GM13977 (cell line): ENCODE data around the gene SKP1.
A peak's percentile ranks its signal among the peaks of the same experiment; 100 is the strongest.

Experiments
- DNase-seq: peaks from one replicate; pipeline ENCODE4 v3.0.0; 2012; ENCODE audit warnings: low spot score
- CTCF ChIP-seq: IDR thresholded peaks from 2 replicates; pipeline ENCODE4 v1.5.1; 2012; ENCODE audit warnings: mild to moderate bottlenecking, control low read depth; ENCODE audit not compliant: insufficient read depth; ENCODE audit errors: extremely low read depth, missing control alignments
- in situ Hi-C: fragments of 300-500 bp; cut with MboI; formaldehyde crosslinking; loops from one replicate; pipeline ENCODE4 v1.12.0; 2022; ENCODE audit warnings: low sequenced_read_pairs, low pct_unique_long_range_greater_than_20kb, mixed read lengths, inconsistent platforms; ENCODE audit not compliant: unreplicated experiment

The SKP1 gene

GRCh38 chr5:134110382-134110781 is 66.4 kb downstream of the SKP1 start:
- no peak for TF ChIP-seq CTCF
- in situ Hi-C loops = no loop called here
- no peak for DNase-seq

GRCh38 chr5:134107779-134108178 is 69.0 kb downstream of the SKP1 start:
- TF ChIP-seq CTCF = no peak
- DNase-seq = no peak
- in situ Hi-C loops = no loop called here

GRCh38 chr5:134106991-134107701 is 69.6 kb downstream of the SKP1 start:
- no peak for TF ChIP-seq CTCF

GRCh38 chr5:134103998-134104654 is 72.6 kb downstream of the SKP1 start:
- no peak for TF ChIP-seq CTCF
- no peak for DNase-seq
- in situ Hi-C loops = no loop called here

More at GRCh38 chr5:134106991-134107701, 69.6 kb downstream of the SKP1 start:
- in situ Hi-C loops = no loop called here
- DNase-seq = no peak

- no peak for TF ChIP-seq CTCF
- in situ Hi-C loops = no loop called here
- DNase-seq = no peak
Measured at GRCh38 chr5:134103397-134103796, 73.4 kb downstream of the SKP1 start.

GRCh38 chr5:134101686-134102439 is 74.9 kb downstream of the SKP1 start:
- DNase-seq = peak; percentile 71
- in situ Hi-C loops = no loop called here
- peak; percentile 88 for TF ChIP-seq CTCF
